ACHN (cell line): ENCODE measurements around the gene SIGLEC9.
A peak's percentile ranks its signal among the peaks of the same experiment; 100 is the strongest.

Experiments
- DNase-seq: peaks from one replicate; pipeline ENCODE4 v3.0.0-alpha.2; 2015
- in situ Hi-C: cut with HindIII; loops from 2 replicates; pipeline ENCODE4 v1.10.0; 2017; ENCODE audit warnings: low sequenced_read_pairs, low pct_ligation_motif_present, low pct_unique_long_range_greater_than_20kb

SIGLEC9 gene

DNA sequence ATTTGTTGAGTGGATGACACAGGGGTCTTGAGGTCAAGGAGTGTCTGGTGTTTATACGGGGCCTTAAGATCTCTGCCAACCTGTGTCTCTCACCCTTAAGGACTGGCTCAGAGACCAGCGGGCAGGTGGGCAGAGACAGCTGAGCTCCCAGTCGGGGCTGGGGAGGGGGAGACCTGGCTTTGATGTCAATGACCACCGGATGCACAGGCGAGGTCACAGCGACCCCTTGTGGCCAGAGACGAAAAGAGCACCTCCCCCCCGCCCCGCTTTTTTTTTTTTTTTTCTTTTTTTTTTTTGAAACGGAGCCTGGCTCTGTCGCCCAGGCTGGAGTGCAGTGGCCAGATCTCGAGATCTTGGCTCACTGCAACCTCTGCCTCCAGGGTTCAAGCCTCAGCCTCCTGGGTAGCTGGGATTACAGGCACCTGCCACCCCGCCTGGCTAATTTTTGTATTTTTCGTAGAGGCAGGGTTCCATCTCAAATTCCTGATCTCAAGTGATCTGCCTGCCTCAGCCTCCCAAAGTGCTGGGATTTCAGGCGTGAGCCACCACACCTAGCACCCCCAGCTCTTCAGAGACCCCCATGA is 29.9 kb upstream of the SIGLEC9 start:
- DNase-seq, result peak; percentile 9
- in situ Hi-C loops, result no loop called here

- peak; percentile 10 for DNase-seq
Measured at GRCh38 chr19:51096473-51097165, 28.1 kb upstream of the SIGLEC9 start.

GRCh38 chr19:51097166-51097738 is 27.5 kb upstream of the SIGLEC9 start:
- DNase-seq, result peak; percentile 37
- in situ Hi-C loops, result no loop called here

More at GRCh38 chr19:51096473-51097165, 28.1 kb upstream of the SIGLEC9 start:
- in situ Hi-C loops, result no loop called here

DNA sequence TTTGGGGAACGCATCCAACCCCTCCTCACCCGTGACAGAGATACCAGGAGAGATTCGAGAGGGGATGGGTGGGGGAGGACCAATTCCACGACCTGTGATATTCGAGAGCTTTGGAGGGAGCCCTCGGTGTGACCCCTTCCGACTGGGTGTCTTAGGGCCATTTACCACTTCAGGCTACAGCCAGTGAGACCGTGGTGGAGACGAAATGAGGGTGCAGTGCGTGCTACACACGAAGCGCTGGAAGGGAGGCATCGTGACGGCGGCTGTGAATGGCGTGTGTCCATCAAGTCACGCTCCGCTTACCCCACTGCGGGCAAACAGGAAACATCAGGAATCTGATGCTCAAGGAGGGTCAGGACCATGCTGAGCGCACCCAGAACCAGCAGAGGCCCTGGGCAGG is 26.9 kb upstream of the SIGLEC9 start:
- DNase-seq, result no peak
- in situ Hi-C loops, result no loop called here

DNA sequence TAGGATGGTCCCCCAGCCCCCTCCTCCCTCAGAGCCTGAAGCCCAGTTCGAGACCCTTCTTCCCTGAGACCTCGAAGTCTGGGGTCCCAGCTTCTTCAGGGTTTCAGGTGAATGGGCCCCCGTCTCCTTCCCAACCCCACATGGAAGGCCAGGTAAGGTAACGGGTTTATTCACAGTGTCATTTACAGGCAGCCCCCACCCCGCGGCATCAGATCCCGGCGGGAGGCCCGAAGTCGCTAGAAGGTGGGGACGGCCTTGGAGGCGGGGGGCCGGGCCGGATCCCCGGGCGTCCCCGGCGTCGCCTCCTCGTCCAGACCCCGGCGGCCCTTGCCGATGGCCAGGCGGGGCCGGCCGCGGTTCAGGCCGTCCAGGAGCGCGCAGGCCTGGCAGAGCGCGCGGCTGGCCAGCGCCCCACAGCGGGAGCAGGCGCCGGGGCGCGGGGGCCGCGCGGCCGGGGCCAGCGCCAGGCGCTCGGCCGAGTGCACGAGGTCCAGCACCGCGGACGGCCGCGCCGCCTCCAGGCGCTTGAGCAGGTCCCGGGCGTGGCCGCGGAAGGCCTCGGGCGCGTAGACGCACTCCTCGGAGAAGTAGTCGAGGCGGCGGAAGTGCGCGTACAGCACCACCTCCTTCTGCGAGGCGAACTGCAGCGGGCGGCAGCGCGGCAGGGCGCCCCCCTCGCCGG is 26.2 kb upstream of the SIGLEC9 start:
- in situ Hi-C loops, result no loop called here
- no peak for DNase-seq

DNA sequence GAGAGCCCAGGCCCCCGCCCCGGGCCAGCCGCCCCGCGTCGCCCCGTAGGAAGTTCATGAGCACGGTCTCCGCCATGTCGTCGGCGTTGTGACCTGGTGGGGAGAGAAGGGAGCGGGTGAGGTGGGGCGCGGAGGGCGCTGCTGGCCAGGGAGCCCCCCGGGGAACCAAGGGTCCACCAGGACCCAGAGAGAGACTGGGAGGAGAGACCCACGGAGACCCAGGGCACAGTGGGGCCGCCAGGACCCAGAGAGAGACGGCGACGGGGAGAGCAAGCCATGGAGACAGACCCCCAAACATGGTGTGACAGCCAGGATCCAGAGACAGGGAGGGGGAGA is 25.7 kb upstream of the SIGLEC9 start:
- no peak for DNase-seq
- in situ Hi-C loops, result no loop called here

DNA sequence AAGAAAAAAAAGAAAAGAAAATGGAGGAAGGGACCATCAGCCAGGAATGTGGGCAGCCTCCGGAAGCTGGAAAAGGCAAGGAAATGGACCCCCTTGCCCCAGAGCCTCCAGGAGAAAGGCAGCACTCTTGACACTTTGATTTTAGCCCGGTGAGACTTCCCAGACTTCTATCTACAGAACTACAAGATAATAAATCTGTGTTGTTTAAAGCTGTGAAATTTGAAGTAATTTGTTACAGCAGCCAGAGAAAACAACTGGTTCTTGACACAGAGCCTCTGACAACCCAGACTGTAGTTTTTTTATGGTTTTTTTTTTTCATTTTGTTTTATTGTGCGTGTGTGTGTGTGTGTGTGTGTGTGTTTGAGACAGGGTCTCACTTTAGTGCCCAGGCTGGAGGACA is 24.1 kb upstream of the SIGLEC9 start:
- no peak for DNase-seq

DNA sequence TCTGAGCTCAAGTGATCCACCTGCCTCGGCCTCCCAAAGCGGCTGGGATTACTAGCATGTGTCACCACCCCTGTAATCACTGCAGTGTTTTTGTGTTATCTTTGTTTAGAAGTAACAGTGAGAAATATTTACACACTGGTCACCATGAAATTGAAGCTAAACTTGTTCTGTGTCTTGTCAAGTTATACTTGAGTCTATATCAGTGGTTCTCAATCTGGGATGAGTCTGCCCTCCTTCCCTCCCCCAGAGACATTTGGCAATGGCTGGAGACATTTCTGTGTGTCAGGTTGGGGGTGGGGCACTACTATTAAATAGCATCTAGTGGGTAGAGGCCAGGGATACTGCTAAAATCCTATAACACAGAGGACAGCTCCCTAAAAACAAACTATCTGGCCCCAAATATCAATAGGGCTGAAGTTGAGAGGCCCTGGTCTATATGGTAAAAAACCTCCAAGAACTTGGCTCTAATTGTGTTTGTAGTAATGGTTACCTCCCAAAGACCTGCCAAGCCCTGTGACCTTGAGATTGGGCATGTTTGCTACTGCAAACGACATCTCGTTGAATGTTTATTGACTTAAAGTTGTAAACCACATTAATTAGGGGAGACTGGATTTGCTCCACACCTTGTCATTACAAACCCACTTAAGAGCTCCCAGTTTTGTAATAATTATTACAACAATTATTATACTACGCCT is 23.4 kb upstream of the SIGLEC9 start:
- in situ Hi-C loops, result no loop called here

More for the DNA sequence above, 24.1 kb upstream of the SIGLEC9 start:
- in situ Hi-C loops, result no loop called here

DNA sequence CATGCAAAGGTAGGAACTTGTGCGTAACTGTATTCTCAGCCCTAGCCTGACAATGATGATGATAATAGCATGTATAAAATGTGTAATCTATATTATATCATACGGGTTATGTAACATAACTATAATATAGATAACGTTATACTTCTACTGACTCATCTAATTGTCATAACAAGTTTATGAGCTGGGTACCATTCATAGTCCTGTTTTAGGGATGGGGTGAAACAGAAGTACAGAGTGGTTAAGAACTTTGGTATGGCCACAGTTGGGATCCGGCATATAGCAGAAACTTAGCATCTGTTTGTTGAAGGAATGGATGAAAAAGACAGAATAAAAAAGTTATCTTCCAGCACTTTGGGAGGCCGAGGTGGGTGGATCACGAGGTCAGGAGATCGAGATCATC is 21.7 kb upstream of the SIGLEC9 start:
- in situ Hi-C loops, result no loop called here
- DNase-seq, result no peak

More for the DNA sequence above, 23.4 kb upstream of the SIGLEC9 start:
- no peak for DNase-seq

GRCh38 chr19:51103926-51104341 is 20.8 kb upstream of the SIGLEC9 start:
- no peak for DNase-seq
- in situ Hi-C loops, result no loop called here

DNA sequence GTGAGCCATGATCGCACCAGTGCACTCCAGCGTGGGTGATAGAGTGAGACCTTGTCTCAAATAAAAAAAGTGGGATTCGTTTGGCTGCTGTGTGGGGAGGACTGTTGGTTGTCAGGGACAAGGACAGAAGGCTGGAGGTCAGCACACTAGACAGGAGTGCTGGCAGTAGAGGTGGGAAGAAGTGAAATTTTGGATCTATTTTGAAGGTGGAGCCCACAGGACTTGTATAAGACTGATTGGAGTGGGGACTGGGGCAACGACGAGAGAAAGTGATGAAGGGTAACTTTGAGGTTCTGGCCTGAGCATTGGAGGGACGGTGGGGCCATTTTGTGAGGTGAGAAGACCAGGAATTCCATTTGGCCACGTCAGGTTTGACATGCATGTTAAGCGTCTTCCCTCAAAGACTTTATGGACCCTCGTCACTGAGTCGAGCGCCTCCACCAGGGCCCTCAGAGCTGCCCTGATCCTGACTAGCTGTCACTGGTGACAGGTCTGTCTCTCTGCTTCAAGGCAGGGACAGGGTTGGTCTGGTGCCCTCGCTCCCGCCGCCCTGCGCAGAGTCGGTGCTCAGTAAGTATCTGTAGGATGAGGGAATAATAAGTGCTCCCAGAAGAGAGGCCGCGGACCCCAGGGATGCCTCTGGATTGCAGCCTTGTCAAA is 17.2 kb upstream of the SIGLEC9 start:
- peak; percentile 32 for DNase-seq
- in situ Hi-C loops, result no loop called here

GRCh38 chr19:51108066-51108804 is 16.5 kb upstream of the SIGLEC9 start, which contains the start of gene CTU1:
TSS of gene CTU1 (minus strand) at chr19:51108409. CDS start at chr19:51104569, 3,840 bp downstream.
- peak; percentile 98 for DNase-seq
- in situ Hi-C loops, result no loop called here

DNA sequence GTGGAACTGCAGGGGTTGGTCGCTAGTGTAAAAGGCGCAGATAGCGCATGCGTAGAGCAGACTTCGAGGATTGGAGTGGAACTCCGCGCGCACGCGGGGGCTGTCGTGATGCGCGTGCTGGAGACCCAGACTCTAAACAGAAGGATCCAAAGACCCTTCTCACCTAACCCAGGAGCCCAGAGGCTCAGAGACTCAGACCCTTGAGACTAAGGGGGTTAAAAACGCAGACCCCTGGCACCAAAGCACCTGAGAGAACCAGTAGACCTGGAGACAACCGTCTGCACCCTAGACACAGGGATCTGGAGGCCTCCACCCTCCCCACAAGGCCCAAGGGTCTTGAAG is 15.9 kb upstream of the SIGLEC9 start:
- DNase-seq, result no peak
- in situ Hi-C loops, result no loop called here

DNA sequence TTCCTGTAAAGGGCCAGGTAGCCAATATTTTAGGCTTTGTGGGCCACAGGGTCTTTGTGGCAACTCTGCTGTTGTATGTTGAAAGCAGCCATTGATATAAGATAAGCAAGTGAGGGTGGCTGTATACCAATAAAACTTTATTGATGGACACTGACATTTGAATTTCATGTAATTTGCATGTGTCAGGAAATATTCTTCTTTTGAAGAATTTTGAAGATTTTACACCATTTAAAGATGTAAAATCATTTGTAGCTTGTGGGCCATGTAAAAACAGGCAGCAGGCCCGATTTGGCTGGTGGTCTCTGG is 14.1 kb upstream of the SIGLEC9 start:
- no peak for DNase-seq
- in situ Hi-C loops, result no loop called here

- DNase-seq, result peak; percentile 22
- in situ Hi-C loops, result no loop called here
Measured at GRCh38 chr19:51111606-51112005, 13.1 kb upstream of the SIGLEC9 start.

- in situ Hi-C loops, result no loop called here
Measured at GRCh38 chr19:51114087-51114729, 10.5 kb upstream of the SIGLEC9 start.

DNA sequence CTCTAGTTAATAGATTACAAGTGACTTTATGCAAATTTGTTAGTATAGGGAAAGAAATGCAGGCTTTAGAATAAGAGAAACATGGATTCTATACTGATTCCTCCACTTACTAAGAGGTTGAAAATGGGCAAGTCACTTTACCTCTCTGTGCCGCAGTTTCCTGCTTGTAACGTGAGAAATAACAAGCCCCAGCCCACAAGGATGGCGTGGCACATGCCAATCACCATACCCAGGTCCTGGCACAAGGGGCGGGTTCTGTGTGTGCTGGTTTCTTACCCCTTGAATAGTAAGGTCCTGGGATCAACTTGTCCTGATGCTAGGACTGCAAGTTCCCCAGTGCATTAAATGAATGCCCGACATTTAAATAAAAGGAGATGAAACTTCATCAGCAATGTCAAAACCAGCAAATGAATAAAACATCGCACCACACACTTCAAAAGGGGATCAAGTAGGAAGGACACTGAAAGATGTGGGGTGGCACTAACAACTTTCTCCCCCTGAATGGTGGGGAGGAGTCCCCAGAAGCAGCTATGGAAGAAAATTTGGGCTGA is 7.9 kb upstream of the SIGLEC9 start:
- in situ Hi-C loops, result no loop called here
- no peak for DNase-seq

More at GRCh38 chr19:51114087-51114729, 10.5 kb upstream of the SIGLEC9 start:
- DNase-seq, result no peak
